ENCODE data around the gene YTHDC2.

GRCh38 chr5:113502073-113502472 is 11.4 kb upstream of the YTHDC2 start:
- TF ChIP-seq CTCF (optimal IDR thresholded peaks at IDR 0.05 in 1 of 3, IDR thresholded peaks at IDR 0.05 in 1 of 3, conservative IDR thresholded peaks at IDR 0.05 in 1 of 3; ENCODE audit: extremely low read depth in 1 of 3, insufficient read depth in 2 of 3, low read length in 3 of 3) (no peak), EZH2 (IDR thresholded peaks at IDR 0.05; ENCODE audit: low read length) (no peak)

All from keratinocyte (primary cell).